ENCODE results near the gene NUDT11.
"Not testable (repeated sequence)": the region's sequence is repeated elsewhere in the genome, so short reads cannot be mapped to it uniquely, and the experiment has no call there.

NUDT11 gene

GRCh38 chrX:51496501-51497291, at the start of gene NUDT11:
TSS of gene NUDT11 (minus strand) at chrX:51496592. CDS start at chrX:51496444, 148 bp downstream.
- DNase-seq (ENCODE audit: low read depth), result no peak
- no peak within 1 kb of the TSS for H3K4me3 ChIP-seq (ENCODE audit: low read depth, low read length)
- TF ChIP-seq MAX (IDR thresholded peaks at IDR 0.05; ENCODE audit: low read depth, low read length) (no peak), MYC (IDR thresholded peaks at IDR 0.05; ENCODE audit: low read depth, low read length) (no peak), CTCF (IDR thresholded peaks at IDR 0.05; ENCODE audit: low read depth, low read length) (no peak), POLR2A (IDR thresholded peaks at IDR 0.05; ENCODE audit: extremely low read depth, insufficient read length) (no peak)

GRCh38 chrX:51520393-51520792, 24.0 kb upstream of the NUDT11 start:
- DNase-seq (ENCODE audit: low read depth), result no peak
- no peak for TF ChIP-seq MYC (IDR thresholded peaks at IDR 0.05; ENCODE audit: low read depth, low read length)
- no peak for TF ChIP-seq MAX (IDR thresholded peaks at IDR 0.05; ENCODE audit: low read depth, low read length)
- no peak for TF ChIP-seq CTCF (IDR thresholded peaks at IDR 0.05; ENCODE audit: low read depth, low read length)
- no peak for TF ChIP-seq POLR2A (IDR thresholded peaks at IDR 0.05; ENCODE audit: extremely low read depth, insufficient read length)
- no peak overlapping the region for H3K4me3 ChIP-seq (ENCODE audit: low read depth, low read length)

GRCh38 chrX:51519131-51519530, 22.7 kb upstream of the NUDT11 start:
- not testable (repeated sequence) for DNase-seq (ENCODE audit: low read depth); H3K4me3 ChIP-seq (ENCODE audit: low read depth, low read length)

- H3K4me3 ChIP-seq (ENCODE audit: low read depth, low read length), result no peak overlapping the region
- DNase-seq (ENCODE audit: low read depth), result no peak
- TF ChIP-seq MAX (IDR thresholded peaks at IDR 0.05; ENCODE audit: low read depth, low read length) (no peak), POLR2A (IDR thresholded peaks at IDR 0.05; ENCODE audit: extremely low read depth, insufficient read length) (no peak), MYC (IDR thresholded peaks at IDR 0.05; ENCODE audit: low read depth, low read length) (no peak), CTCF (IDR thresholded peaks at IDR 0.05; ENCODE audit: low read depth, low read length) (no peak)
Measured at GRCh38 chrX:51507551-51507950, 11.2 kb upstream of the NUDT11 start.

- H3K4me3 ChIP-seq (ENCODE audit: low read depth, low read length); DNase-seq (ENCODE audit: low read depth): not testable (repeated sequence)
Measured at GRCh38 chrX:51495701-51496488, 497 bp downstream of the NUDT11 start.

GRCh38 chrX:51494409-51494808, 2.0 kb downstream of the NUDT11 start:
- no peak for DNase-seq (ENCODE audit: low read depth)
- no peak overlapping the region for H3K4me3 ChIP-seq (ENCODE audit: low read depth, low read length)
- TF ChIP-seq MYC (IDR thresholded peaks at IDR 0.05; ENCODE audit: low read depth, low read length) (no peak), POLR2A (IDR thresholded peaks at IDR 0.05; ENCODE audit: extremely low read depth, insufficient read length) (no peak), CTCF (IDR thresholded peaks at IDR 0.05; ENCODE audit: low read depth, low read length) (no peak), MAX (IDR thresholded peaks at IDR 0.05; ENCODE audit: low read depth, low read length) (no peak)
